Liver (tissue), 3 donors: ENCODE measurements around the gene BASP1.

Experiments
- ATF3 ChIP-seq: IDR thresholded peaks from 2 replicates; pipeline ENCODE4 v1.6.1; 2016; ENCODE audit warnings: antibody characterized with exemption
- CTCF ChIP-seq: fragments of 150-350 bp; IDR thresholded peaks from 2 replicates; pipeline ENCODE4 v1.5.1; 2017; ENCODE audit warnings: improper control_type of control experiment, low read depth, low read length; ENCODE audit not compliant: missing input control
- JUND ChIP-seq, 2 donors: IDR thresholded peaks; 2 replicates each; pipeline ENCODE4 v1.6.1; 2016; ENCODE audit warnings: antibody characterized with exemption in 2 of 2
- TF ChIP-seq, protein P1 (sequence below): IDR thresholded peaks from 2 replicates; pipeline ENCODE4 v1.6.1; 2016; ENCODE audit warnings: antibody characterized with exemption, mild to moderate bottlenecking
- donor health status: healthy.
- donor health status: healthy.

DNA sequence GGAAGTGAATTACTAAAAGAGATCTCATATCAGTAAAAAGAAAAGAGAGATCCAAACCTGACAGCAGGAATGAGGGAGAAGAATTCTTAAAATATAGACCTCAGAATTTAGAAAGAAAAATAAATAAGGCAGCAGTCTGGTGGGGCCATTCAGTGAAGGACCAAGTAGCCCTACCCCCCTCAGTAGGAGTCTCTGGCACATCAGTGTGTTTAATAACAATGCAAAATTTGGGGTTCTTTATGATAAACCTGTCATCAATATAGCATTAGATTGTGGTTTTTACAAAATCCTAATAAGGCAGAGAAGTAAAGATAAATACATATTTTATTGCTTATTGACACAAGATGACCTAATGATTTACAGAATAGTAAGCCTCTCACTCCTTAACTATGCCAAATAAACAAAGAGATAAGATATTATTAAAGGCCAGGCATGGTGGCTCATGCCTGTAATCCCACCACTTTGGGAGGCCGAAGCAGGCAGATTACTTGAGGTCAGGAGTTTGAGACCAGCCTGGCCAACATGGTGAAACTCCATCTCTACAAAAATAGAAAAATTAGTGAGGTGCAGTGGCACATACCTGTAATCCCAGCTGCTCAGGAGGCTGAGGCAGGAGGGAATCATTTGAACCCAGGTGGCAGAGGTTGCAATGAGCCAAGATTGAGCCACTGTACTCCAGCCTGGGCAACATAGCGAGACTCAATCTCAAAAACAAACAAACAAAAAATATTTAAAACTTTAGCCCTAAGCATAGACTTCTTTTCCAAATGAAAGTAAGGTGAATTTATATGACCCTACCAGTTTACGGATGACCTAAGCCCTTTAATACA lies 108.6 kb downstream of the BASP1 start:
- TF ChIP-seq, protein P1, sequence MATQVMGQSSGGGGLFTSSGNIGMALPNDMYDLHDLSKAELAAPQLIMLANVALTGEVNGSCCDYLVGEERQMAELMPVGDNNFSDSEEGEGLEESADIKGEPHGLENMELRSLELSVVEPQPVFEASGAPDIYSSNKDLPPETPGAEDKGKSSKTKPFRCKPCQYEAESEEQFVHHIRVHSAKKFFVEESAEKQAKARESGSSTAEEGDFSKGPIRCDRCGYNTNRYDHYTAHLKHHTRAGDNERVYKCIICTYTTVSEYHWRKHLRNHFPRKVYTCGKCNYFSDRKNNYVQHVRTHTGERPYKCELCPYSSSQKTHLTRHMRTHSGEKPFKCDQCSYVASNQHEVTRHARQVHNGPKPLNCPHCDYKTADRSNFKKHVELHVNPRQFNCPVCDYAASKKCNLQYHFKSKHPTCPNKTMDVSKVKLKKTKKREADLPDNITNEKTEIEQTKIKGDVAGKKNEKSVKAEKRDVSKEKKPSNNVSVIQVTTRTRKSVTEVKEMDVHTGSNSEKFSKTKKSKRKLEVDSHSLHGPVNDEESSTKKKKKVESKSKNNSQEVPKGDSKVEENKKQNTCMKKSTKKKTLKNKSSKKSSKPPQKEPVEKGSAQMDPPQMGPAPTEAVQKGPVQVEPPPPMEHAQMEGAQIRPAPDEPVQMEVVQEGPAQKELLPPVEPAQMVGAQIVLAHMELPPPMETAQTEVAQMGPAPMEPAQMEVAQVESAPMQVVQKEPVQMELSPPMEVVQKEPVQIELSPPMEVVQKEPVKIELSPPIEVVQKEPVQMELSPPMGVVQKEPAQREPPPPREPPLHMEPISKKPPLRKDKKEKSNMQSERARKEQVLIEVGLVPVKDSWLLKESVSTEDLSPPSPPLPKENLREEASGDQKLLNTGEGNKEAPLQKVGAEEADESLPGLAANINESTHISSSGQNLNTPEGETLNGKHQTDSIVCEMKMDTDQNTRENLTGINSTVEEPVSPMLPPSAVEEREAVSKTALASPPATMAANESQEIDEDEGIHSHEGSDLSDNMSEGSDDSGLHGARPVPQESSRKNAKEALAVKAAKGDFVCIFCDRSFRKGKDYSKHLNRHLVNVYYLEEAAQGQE: no peak
- TF ChIP-seq CTCF (no peak), ATF3 (no peak), JUND (IDR thresholded peaks at IDR 0.05) (no peak)
